Loucy (cell line): ENCODE results near the gene VWF.

ENCODE experiments used
- H2AFZ ChIP-seq: fragments of 200-600 bp; sonication (generic); 2 replicates; pipeline ENCODE4 v1.6.0; 2016; ENCODE audit warnings: antibody characterized with exemption, mild to moderate bottlenecking, low read length, moderate library complexity
- H3F3A ChIP-seq: fragments of 200-600 bp; 2 replicates; pipeline ENCODE4 v1.6.0; 2016; ENCODE audit warnings: antibody characterized with exemption, low read depth, mild to moderate bottlenecking
- H3K27me3 ChIP-seq: fragments of 200-600 bp; sonication (generic); 2 replicates; pipeline ENCODE4 v1.6.1; 2014; ENCODE audit warnings: low read length, mild to moderate bottlenecking; ENCODE audit not compliant: insufficient read depth, poor library complexity, severe bottlenecking
- H3K36me3 ChIP-seq: fragments of 200-600 bp; sonication (generic); 2 replicates; pipeline ENCODE4 v1.6.1; 2016; ENCODE audit warnings: low read length; ENCODE audit not compliant: insufficient read depth
- H3K4me1 ChIP-seq: fragments of 200-600 bp; sonication (generic); 2 replicates; pipeline ENCODE4 v1.5.1; 2014; ENCODE audit warnings: low read length, mild to moderate bottlenecking; ENCODE audit not compliant: insufficient read depth, poor library complexity, severe bottlenecking
- H3K4me2 ChIP-seq: fragments of 200-600 bp; sonication (generic); 2 replicates; pipeline ENCODE4 v1.6.0; 2014; ENCODE audit warnings: antibody characterized with exemption, low read length, low read depth, mild to moderate bottlenecking; ENCODE audit not compliant: poor library complexity, severe bottlenecking
- H3K4me3 ChIP-seq: fragments of 200-600 bp; sonication (generic); 2 replicates; pipeline ENCODE4 v1.5.1; 2014; ENCODE audit warnings: low read length, mild to moderate bottlenecking, mixed read lengths; ENCODE audit not compliant: poor library complexity, severe bottlenecking
- H3K79me2 ChIP-seq: fragments of 200-600 bp; sonication (generic); 2 replicates; pipeline ENCODE4 v1.6.1; 2014; ENCODE audit warnings: low read length; ENCODE audit not compliant: insufficient read depth
- H3K9ac ChIP-seq: fragments of 200-600 bp; sonication (generic); 2 replicates; pipeline ENCODE4 v1.6.0; 2014; ENCODE audit warnings: mild to moderate bottlenecking, low read depth, low read length, moderate library complexity; ENCODE audit not compliant: poor library complexity, severe bottlenecking
- H3K9me2 ChIP-seq: fragments of 200-600 bp; sonication (generic); replicated peaks from 2 replicates; pipeline ENCODE4 v1.6.1; 2016; ENCODE audit warnings: low read depth, low read length, mixed read lengths
- H3K9me3 ChIP-seq: fragments of 200-600 bp; sonication (generic); 2 replicates; pipeline ENCODE4 v1.6.1; 2014; ENCODE audit warnings: mild to moderate bottlenecking, antibody characterized with exemption, low read length, low read depth; ENCODE audit not compliant: insufficient read depth
- H4K20me1 ChIP-seq: fragments of 200-600 bp; sonication (generic); 2 replicates; pipeline ENCODE4 v1.6.0; 2014; ENCODE audit warnings: antibody characterized with exemption, low read length, mild to moderate bottlenecking; ENCODE audit not compliant: insufficient read depth, poor library complexity, severe bottlenecking
- EZH2phosphoT487 ChIP-seq: fragments of 200-600 bp; IDR thresholded peaks from 2 replicates; pipeline ENCODE4 v1.6.1; 2018; ENCODE audit warnings: antibody characterized with exemption, mild to moderate bottlenecking, moderate library complexity, borderline replicate concordance
- TF ChIP-seq, protein P1 (sequence below): fragments of 200-600 bp; sonication (generic); conservative IDR thresholded peaks from 2 replicates; pipeline ENCODE4 v1.5.1; 2014; ENCODE audit warnings: mild to moderate bottlenecking, antibody characterized with exemption, low read length

The VWF gene

DNA sequence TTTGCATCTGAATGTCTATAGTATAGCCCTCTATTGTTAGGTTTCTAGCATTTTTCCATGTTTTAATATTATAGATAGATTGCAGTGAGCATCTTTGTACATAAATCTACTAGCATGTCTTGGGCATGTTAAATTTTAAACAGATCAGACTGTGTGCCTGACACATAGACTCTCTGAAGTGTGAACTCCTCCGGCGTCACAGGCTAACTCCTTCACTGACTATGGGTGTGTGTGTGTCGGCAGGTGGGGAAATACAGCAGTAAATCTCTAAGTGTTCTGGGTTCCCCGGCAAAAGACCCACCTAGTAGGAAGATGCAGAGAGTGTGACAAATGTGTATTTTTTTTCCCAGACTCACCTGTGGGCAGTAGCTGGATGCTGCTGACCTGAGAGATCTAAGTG is 2.3 kb downstream of the VWF start:
- H3K36me3 ChIP-seq = no peaks in the 10 kb centered on the region
- H3K9ac ChIP-seq = no peak overlapping the region
- no peaks in the 10 kb centered on the region for H3K9me2 ChIP-seq
- no peak overlapping the region for H3K4me2 ChIP-seq
- H2AFZ ChIP-seq = no peak overlapping the region
- no peaks in the 10 kb centered on the region for H3K79me2 ChIP-seq
- TF ChIP-seq EZH2phosphoT487 = no peak
- TF ChIP-seq, protein P1, sequence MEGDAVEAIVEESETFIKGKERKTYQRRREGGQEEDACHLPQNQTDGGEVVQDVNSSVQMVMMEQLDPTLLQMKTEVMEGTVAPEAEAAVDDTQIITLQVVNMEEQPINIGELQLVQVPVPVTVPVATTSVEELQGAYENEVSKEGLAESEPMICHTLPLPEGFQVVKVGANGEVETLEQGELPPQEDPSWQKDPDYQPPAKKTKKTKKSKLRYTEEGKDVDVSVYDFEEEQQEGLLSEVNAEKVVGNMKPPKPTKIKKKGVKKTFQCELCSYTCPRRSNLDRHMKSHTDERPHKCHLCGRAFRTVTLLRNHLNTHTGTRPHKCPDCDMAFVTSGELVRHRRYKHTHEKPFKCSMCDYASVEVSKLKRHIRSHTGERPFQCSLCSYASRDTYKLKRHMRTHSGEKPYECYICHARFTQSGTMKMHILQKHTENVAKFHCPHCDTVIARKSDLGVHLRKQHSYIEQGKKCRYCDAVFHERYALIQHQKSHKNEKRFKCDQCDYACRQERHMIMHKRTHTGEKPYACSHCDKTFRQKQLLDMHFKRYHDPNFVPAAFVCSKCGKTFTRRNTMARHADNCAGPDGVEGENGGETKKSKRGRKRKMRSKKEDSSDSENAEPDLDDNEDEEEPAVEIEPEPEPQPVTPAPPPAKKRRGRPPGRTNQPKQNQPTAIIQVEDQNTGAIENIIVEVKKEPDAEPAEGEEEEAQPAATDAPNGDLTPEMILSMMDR = no peak
- H3K4me1 ChIP-seq = peaks cover 20% of the 10 kb centered on the region
- no peaks in the 10 kb centered on the region for H4K20me1 ChIP-seq
- no peak overlapping the region for H3K4me3 ChIP-seq
- no peaks in the 10 kb centered on the region for H3K27me3 ChIP-seq
- no peaks in the 10 kb centered on the region for H3F3A ChIP-seq
- no peaks in the 10 kb centered on the region for H3K9me3 ChIP-seq

DNA sequence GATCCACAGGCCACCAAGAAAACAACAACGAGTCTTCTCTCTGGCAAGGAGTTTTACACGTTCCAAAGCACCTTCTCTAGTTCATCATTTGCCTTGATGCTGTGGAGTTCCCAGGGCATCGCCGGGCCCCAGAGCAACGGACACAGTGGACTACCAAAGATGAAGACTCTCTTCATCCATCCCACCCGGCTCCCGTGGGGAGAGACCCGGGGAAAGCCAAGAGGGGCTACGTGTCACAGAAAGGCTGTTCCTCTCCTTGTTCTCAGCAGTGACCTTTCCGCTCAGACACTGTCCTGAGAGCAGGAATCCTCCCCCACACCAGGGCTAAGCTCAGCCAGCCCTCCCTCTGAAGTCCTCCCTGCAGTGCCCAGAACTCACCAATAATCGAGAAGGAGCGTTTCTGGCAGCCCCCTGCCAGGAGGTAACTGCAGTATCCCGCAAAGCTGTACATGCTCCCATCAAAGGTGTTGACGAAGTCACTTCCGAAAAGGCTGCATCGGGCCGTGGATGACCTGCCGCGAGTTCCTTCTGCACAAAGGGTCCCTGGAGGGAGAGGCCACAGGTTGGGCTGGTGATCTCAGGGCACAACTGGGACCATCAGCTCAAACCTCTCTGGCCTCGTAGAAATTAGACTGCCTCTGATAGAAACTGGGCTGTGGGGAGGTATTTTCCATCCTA is 3.5 kb downstream of the VWF start:
- H3K4me3 ChIP-seq = no peak overlapping the region
- no peaks in the 10 kb centered on the region for H3K27me3 ChIP-seq
- H3K4me2 ChIP-seq = no peak overlapping the region
- no peaks in the 10 kb centered on the region for H4K20me1 ChIP-seq
- peaks cover 31% of the 10 kb centered on the region for H3K4me1 ChIP-seq
- no peak overlapping the region for H3K9ac ChIP-seq
- no peaks in the 10 kb centered on the region for H3K9me2 ChIP-seq
- H3K36me3 ChIP-seq = no peaks in the 10 kb centered on the region
- H3K79me2 ChIP-seq = no peaks in the 10 kb centered on the region
- TF ChIP-seq, protein P1 = no peak
- no peak for TF ChIP-seq EZH2phosphoT487
- H3F3A ChIP-seq = no peaks in the 10 kb centered on the region
- H3K9me3 ChIP-seq = no peaks in the 10 kb centered on the region
- H2AFZ ChIP-seq = no peak overlapping the region

DNA sequence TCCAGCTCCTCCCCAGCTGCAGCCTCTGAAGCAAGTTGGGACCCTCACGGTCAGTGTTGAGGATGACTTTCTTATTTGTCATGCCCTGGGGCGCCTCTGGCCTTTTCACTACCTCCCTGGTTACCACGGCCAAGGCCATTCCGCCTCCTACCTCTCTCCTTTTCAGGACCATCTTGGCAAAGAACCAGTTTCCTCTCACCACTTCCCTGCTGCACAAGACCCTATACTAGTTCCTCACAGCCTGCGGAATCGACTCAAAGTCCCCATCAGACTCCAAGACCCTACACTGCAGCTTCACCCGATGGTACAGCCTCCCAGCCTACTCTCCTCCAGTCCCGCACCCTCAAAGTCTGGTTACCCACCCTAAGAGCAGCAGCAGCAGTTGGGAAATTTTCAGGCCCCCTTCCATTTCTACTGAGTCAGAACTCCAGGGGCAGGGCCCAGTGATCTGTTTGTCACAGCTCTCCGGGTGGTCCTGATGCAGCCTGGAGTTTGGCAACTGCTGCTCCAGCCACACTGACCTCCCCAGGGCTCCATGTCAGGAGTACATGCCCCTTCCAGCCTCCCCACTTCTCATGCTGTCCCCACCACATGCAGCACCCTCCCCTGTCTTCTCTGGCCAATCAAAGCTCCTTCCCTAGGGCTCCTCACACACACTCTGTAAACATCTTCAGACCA is 5.4 kb downstream of the VWF start:
- Histone ChIP-seq H3K79me2 (no peaks in the 10 kb centered on the region), H3K4me3 (no peak overlapping the region), H3K9me2 (no peaks in the 10 kb centered on the region), H2AFZ (no peak overlapping the region), H3K36me3 (no peaks in the 10 kb centered on the region), H3K27me3 (no peaks in the 10 kb centered on the region), H3F3A (no peaks in the 10 kb centered on the region), H4K20me1 (no peaks in the 10 kb centered on the region), H3K9me3 (no peaks in the 10 kb centered on the region), H3K4me1 (peaks cover 20% of the 10 kb centered on the region), H3K4me2 (no peak overlapping the region), H3K9ac (no peak overlapping the region)
- no peak for TF ChIP-seq EZH2phosphoT487
- TF ChIP-seq, protein P1 = no peak
